ACC112 (cell line): ENCODE results near the gene ETV3L.
"Not testable (repeated sequence)": the region's sequence is repeated elsewhere in the genome, so short reads cannot be mapped to it uniquely, and the experiment has no call there.

Experiments used
- H2AFZ ChIP-seq: fragments of 200-600 bp; sonication (generic); one replicate; pipeline ENCODE4 v1.6.0; 2017; ENCODE audit warnings: antibody characterized with exemption, low read length; ENCODE audit not compliant: unreplicated experiment
- H3K27ac ChIP-seq: fragments of 200-600 bp; sonication (generic); 2 replicates; pipeline ENCODE4 v1.5.1; 2014; ENCODE audit warnings: low read depth, mild to moderate bottlenecking, antibody characterized with exemption, low read length, moderate library complexity
- H3K27me3 ChIP-seq: fragments of 200-600 bp; sonication (generic); 2 replicates; pipeline ENCODE4 v1.6.1; 2014; ENCODE audit warnings: mild to moderate bottlenecking, antibody characterized with exemption, low read length, moderate library complexity, mixed read lengths; ENCODE audit not compliant: insufficient read depth
- H3K36me3 ChIP-seq: fragments of 200-600 bp; sonication (generic); 2 replicates; pipeline ENCODE4 v1.6.1; 2016; ENCODE audit warnings: mild to moderate bottlenecking, antibody characterized with exemption, low read length, moderate library complexity, mixed read lengths; ENCODE audit not compliant: insufficient read depth
- H3K4me1 ChIP-seq: fragments of 200-600 bp; sonication (generic); one replicate; pipeline ENCODE4 v1.6.1; 2016; ENCODE audit warnings: low read length, mixed read lengths; ENCODE audit not compliant: insufficient read depth, unreplicated experiment, control insufficient read depth
- H3K4me3 ChIP-seq: fragments of 200-600 bp; sonication (generic); 2 replicates; pipeline ENCODE4 v1.5.1; 2014; ENCODE audit warnings: mild to moderate bottlenecking, low read depth, low read length
- H3K79me2 ChIP-seq: fragments of 200-600 bp; sonication (generic); one replicate; pipeline ENCODE4 v1.6.0; 2016; ENCODE audit warnings: low read length; ENCODE audit not compliant: control insufficient read depth, unreplicated experiment, insufficient read depth

Gene ETV3L

GRCh38 chr1:157080714-157081113 is 18.9 kb downstream of the ETV3L start:
- Histone ChIP-seq H3K36me3 (no peaks in the 10 kb centered on the region), H3K79me2 (no peaks in the 10 kb centered on the region), H3K4me1 (no peaks in the 10 kb centered on the region), H3K27ac (no peak overlapping the region), H2AFZ (no peak overlapping the region), H3K4me3 (no peak overlapping the region), H3K27me3 (peaks cover 24% of the 10 kb centered on the region)

GRCh38 chr1:157077394-157077793 is 22.2 kb downstream of the ETV3L start:
- H3K27me3 ChIP-seq: peaks cover 18% of the 10 kb centered on the region
- no peak overlapping the region for H2AFZ ChIP-seq
- H3K4me3 ChIP-seq: no peak overlapping the region
- H3K27ac ChIP-seq: no peak overlapping the region
- no peaks in the 10 kb centered on the region for H3K4me1 ChIP-seq
- no peaks in the 10 kb centered on the region for H3K36me3 ChIP-seq
- no peaks in the 10 kb centered on the region for H3K79me2 ChIP-seq

GRCh38 chr1:157073944-157074685 is 25.5 kb downstream of the ETV3L start:
- no peaks in the 10 kb centered on the region for H3K36me3 ChIP-seq
- 0 out of 2 replicates have a peak overlapping the region, but pooled peaks have one; percentile 7 for H3K4me3 ChIP-seq
- no peaks in the 10 kb centered on the region for H3K79me2 ChIP-seq
- peaks cover 46% of the 10 kb centered on the region for H3K27me3 ChIP-seq
- H2AFZ ChIP-seq: no peak overlapping the region
- H3K27ac ChIP-seq: no peak overlapping the region
- H3K4me1 ChIP-seq: no peaks in the 10 kb centered on the region

GRCh38 chr1:157069601-157070000 is 30.0 kb downstream of the ETV3L start:
- H3K27me3 ChIP-seq: peaks cover 52% of the 10 kb centered on the region
- no peak overlapping the region for H3K4me3 ChIP-seq
- H2AFZ ChIP-seq: no peak overlapping the region
- no peaks in the 10 kb centered on the region for H3K79me2 ChIP-seq
- H3K36me3 ChIP-seq: no peaks in the 10 kb centered on the region
- H3K4me1 ChIP-seq: no peaks in the 10 kb centered on the region
- H3K27ac ChIP-seq: no peak overlapping the region

- not testable (repeated sequence) for H3K36me3 ChIP-seq, H3K79me2 ChIP-seq, H3K4me1 ChIP-seq, H2AFZ ChIP-seq, H3K27ac ChIP-seq, H3K4me3 ChIP-seq
- H3K27me3 ChIP-seq: peaks cover 36% of the 10 kb centered on the region
Measured at GRCh38 chr1:157059241-157059640, 40.4 kb downstream of the ETV3L start.

GRCh38 chr1:157056269-157056668 is 43.3 kb downstream of the ETV3L start:
- H3K27me3 ChIP-seq: peaks cover 36% of the 10 kb centered on the region
- H3K79me2 ChIP-seq: no peaks in the 10 kb centered on the region
- H2AFZ ChIP-seq: no peak overlapping the region
- H3K27ac ChIP-seq: no peak overlapping the region
- H3K36me3 ChIP-seq: no peaks in the 10 kb centered on the region
- H3K4me3 ChIP-seq: no peak overlapping the region
- H3K4me1 ChIP-seq: no peaks in the 10 kb centered on the region

GRCh38 chr1:157055729-157056128 is 43.9 kb downstream of the ETV3L start:
- H3K27me3 ChIP-seq: peaks cover 33% of the 10 kb centered on the region
- H2AFZ ChIP-seq, H3K36me3 ChIP-seq, H3K79me2 ChIP-seq, H3K4me1 ChIP-seq, H3K27ac ChIP-seq, H3K4me3 ChIP-seq: not testable (repeated sequence)

GRCh38 chr1:157050836-157051235 is 48.8 kb downstream of the ETV3L start:
- H3K27ac ChIP-seq: no peak overlapping the region
- no peaks in the 10 kb centered on the region for H3K4me1 ChIP-seq
- H3K79me2 ChIP-seq: no peaks in the 10 kb centered on the region
- no peak overlapping the region for H2AFZ ChIP-seq
- H3K27me3 ChIP-seq: peaks cover 12% of the 10 kb centered on the region
- no peaks in the 10 kb centered on the region for H3K36me3 ChIP-seq
- no peak overlapping the region for H3K4me3 ChIP-seq

- peaks cover 28% of the 10 kb centered on the region for H3K79me2 ChIP-seq
- no peaks in the 10 kb centered on the region for H3K36me3 ChIP-seq
- H3K4me1 ChIP-seq: peaks cover 20% of the 10 kb centered on the region
- no peak overlapping the region for H3K27ac ChIP-seq
- no peak overlapping the region for H2AFZ ChIP-seq
- H3K27me3 ChIP-seq: peaks cover 5% of the 10 kb centered on the region
- no peak overlapping the region for H3K4me3 ChIP-seq
Measured at GRCh38 chr1:157047062-157047410, 52.6 kb downstream of the ETV3L start.

- peaks cover 39% of the 10 kb centered on the region for H3K79me2 ChIP-seq
- H3K4me1 ChIP-seq: peaks cover 35% of the 10 kb centered on the region
- H3K4me3 ChIP-seq: peak within 1 kb of the TSS; percentile 79
- H3K27me3 ChIP-seq: no peaks in the 10 kb centered on the region
- peak within 1 kb of the TSS; percentile 70 for H2AFZ ChIP-seq
- H3K36me3 ChIP-seq: no peaks in the 10 kb centered on the region
- H3K27ac ChIP-seq: peak within 1 kb of the TSS; percentile 42
Measured at GRCh38 chr1:157045250-157046218, 54.1 kb downstream of the ETV3L start, which contains the start of gene ARHGEF11. ARHGEF11 (minus strand) TSS chr1:157045742; CDS start chr1:157044330, 1,412 bp downstream.
